Endothelial cell of umbilical vein (primary cell): ENCODE data around the gene AGAP5.
"Not testable (repeated sequence)": the region's sequence is repeated elsewhere in the genome, so short reads cannot be mapped to it uniquely, and the experiment has no call there.

Experiments
- CTCF ChIP-seq, 2 donors: IDR thresholded peaks; 1 replicate in 1 of 2; 2 replicates in 1 of 2; pipeline ENCODE4 v1.5.1; 2011; ENCODE audit warnings: low read length in 2 of 2, mild to moderate bottlenecking in 2 of 2, moderate library complexity in 2 of 2, control low read depth in 1 of 2, inconsistent platforms in 1 of 2, low read depth in 1 of 2; ENCODE audit not compliant: insufficient read depth in 1 of 2; ENCODE audit errors: extremely low read depth in 1 of 2
- EZH2 ChIP-seq: IDR thresholded peaks from 2 replicates; pipeline ENCODE4 v1.6.1; 2012; ENCODE audit warnings: borderline replicate concordance, low read depth, mild to moderate bottlenecking, moderate library complexity, low read length, inconsistent platforms; ENCODE audit not compliant: severe bottlenecking
- FOS ChIP-seq: IDR thresholded peaks from 2 replicates; pipeline ENCODE4 v1.6.1; 2011; ENCODE audit warnings: mild to moderate bottlenecking, low read length, moderate library complexity, borderline replicate concordance; ENCODE audit not compliant: insufficient read depth
- GATA2 ChIP-seq: IDR thresholded peaks from 2 replicates; pipeline ENCODE4 v1.7.0; 2011; ENCODE audit warnings: low read depth, mild to moderate bottlenecking, moderate library complexity, mixed read lengths, low read length; ENCODE audit not compliant: insufficient read length, insufficient read depth
- JUN ChIP-seq: IDR thresholded peaks from 2 replicates; pipeline ENCODE4 v1.6.1; 2011; ENCODE audit warnings: borderline replicate concordance, low read depth; ENCODE audit not compliant: insufficient read length, insufficient read depth
- MYC ChIP-seq: IDR thresholded peaks from one replicate; pipeline ENCODE4 v1.6.1; 2011; ENCODE audit warnings: mild to moderate bottlenecking, low read depth, low read length
- POLR2A ChIP-seq: IDR thresholded peaks from 2 replicates; pipeline ENCODE4 v1.6.1; 2012; ENCODE audit warnings: low read depth, mild to moderate bottlenecking, control low read depth, low read length
- POLR2AphosphoS5 ChIP-seq: IDR thresholded peaks from 2 replicates; pipeline ENCODE4 v1.6.1; 2012; ENCODE audit warnings: low read depth, mild to moderate bottlenecking, control low read depth, low read length, moderate library complexity; ENCODE audit not compliant: insufficient read depth

- not testable (repeated sequence) for TF ChIP-seq CTCF (IDR thresholded peaks at IDR 0.05; ENCODE audit: extremely low read depth in 1 of 2, insufficient read depth in 1 of 2, low read depth in 1 of 2, low read length in 2 of 2); FOS; POLR2AphosphoS5; EZH2; POLR2A; GATA2; MYC; JUN
Measured at GRCh38 chr10:73705506-73706072, 7.7 kb upstream of the AGAP5 start.
